HG03196 (cell line): ENCODE measurements around the gene RNF144A.
"Not testable (repeated sequence)": the region's sequence is repeated elsewhere in the genome, so short reads cannot be mapped to it uniquely, and the experiment has no call there.

ENCODE experiments used
- ATAC-seq: cut with Tn5 transposase; IDR thresholded peaks from one replicate; pipeline ENCODE4 v1.9.1; 2021; ENCODE audit not compliant: unreplicated experiment

The RNF144A gene

GRCh38 chr2:6927186-6927585, 10.0 kb downstream of the RNF144A start:
- no peak for ATAC-seq

GRCh38 chr2:6927753-6928152, 10.5 kb downstream of the RNF144A start:
- ATAC-seq, result no peak

- ATAC-seq, result no peak
Observed at GRCh38 chr2:6928452-6928851, 11.2 kb downstream of the RNF144A start.

- ATAC-seq, result no peak
Observed at GRCh38 chr2:6929196-6929819, 12.1 kb downstream of the RNF144A start.

- ATAC-seq, result no peak
Observed at GRCh38 chr2:6930923-6931647, 13.9 kb downstream of the RNF144A start.

GRCh38 chr2:6931753-6932152, 14.5 kb downstream of the RNF144A start:
- no peak for ATAC-seq

GRCh38 chr2:6932206-6932605, 15.0 kb downstream of the RNF144A start:
- ATAC-seq, result no peak

DNA sequence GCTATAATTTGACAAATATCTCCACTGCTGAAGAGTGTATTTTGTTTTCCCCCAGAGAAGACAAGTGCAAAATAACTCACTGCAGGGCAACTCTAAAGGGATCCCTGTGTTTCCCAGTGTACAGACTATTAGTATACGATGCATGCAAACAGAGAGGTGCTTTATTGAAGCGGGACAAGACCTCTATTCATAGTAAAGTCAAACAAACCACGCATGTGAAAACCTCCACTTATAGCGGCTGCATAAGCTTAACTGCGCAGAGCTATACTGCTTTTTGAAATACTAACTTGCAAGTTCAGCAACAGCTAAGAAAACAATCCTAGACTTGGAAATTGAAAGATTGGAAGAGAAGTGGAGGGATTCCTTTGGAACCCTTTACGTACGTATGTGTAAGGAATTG, 15.6 kb downstream of the RNF144A start:
- ATAC-seq, result no peak

DNA sequence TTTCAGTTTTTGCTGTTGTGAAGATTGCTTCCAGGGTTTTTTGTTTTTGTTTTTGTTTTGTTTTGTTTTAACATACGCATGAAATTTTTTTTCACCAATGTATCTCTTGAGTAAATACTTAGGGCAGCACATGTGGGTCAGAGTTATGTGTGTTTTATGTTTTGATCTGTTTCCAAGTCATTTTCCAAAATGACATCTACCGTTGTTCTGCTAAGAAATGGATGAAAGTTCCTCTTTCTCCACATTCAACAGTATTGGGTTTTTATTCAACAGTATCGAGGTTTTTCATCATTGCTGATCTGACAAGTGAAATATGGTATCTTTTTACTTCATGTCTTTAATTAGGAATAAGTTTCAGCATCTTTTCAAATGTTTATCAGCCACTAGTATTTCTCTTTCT, 16.7 kb downstream of the RNF144A start:
- no peak for ATAC-seq

DNA sequence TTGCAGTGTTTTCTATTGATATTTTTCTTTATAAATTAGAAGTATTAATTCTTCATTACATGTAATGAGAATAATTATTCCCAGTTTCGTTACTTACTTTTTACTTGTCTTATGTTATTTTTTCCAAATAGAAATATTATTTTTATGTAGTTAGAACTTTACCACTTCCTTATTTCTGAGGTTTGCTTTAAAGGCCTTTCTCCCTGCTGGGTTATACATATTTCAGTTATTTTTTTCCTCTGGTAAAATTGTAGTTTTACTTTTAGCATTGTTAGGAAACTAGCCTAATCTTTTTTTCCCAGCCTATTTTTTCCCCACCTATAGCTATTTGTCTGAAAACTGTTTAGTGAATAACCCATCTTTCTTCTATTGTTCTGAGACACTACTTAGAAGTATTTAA, 17.1 kb downstream of the RNF144A start:
- no peak for ATAC-seq

- no peak for ATAC-seq
Observed at GRCh38 chr2:6934758-6935651, 17.8 kb downstream of the RNF144A start.

GRCh38 chr2:6935652-6936020, 18.4 kb downstream of the RNF144A start:
- not testable (repeated sequence) for ATAC-seq

GRCh38 chr2:6937157-6937556, 19.9 kb downstream of the RNF144A start:
- ATAC-seq, result no peak

DNA sequence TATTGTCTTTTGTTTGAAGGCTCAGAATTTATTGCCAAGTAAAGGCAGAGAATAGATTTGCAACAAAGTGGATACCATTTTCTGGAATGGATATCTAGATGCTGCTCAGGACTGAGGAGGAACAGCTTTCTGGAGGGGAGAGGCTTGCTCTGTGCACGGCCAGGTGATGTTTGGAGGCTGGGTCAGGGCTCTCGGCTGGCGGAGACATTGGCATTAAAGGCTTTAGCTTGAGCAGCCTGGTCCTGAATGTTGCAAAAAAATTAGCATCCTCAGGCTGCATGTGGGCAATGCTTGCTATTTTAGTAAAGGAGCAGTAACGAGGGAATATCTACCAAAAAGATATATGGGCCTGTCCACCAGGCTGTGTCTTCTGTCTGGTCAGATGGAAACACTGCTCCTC, 20.4 kb downstream of the RNF144A start:
- ATAC-seq, result no peak

DNA sequence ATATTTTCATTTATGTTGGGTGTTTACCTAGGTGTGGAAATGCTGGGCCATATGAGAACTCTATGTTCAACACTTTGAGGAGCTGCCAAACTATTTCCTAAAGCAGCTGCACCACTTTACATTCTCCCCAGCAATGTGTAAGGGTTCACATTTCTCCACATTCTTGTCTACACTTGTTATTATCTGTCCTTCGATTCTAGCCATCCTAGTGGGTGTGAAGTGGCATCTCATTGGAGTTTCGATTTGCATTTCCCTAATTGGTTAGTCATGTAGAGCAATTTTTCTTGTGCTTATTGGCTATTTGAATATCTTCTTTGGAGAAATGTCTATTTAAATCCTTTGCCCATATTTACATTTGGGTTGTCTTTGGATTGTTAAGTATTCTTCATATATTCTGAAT, 21.9 kb downstream of the RNF144A start:
- ATAC-seq, result no peak

DNA sequence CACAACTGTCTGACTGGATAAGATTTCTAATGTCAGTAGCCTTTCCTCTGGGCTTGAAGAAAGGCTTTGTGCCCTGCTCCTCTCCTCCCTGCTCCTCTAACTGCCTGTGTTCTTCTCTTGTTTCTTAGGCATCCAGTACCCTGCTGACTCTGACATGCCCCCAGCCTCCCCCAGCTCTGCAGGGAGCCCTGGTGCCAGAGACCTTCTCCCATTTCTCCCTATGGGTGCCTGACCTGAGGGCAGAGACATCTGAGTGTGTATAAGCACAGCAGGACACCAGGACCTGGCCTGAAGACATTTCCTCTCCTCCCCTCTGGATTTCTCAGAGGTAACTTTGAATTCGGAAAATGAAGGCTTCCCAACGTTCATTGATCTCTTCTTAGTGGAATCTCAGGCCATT, 23.6 kb downstream of the RNF144A start:
- no peak for ATAC-seq

GRCh38 chr2:6941299-6942046, 24.3 kb downstream of the RNF144A start:
- no peak for ATAC-seq

- no peak for ATAC-seq
Observed at GRCh38 chr2:6942848-6943247, 25.6 kb downstream of the RNF144A start.

- ATAC-seq, result no peak
Observed at GRCh38 chr2:6943523-6943922, 26.3 kb downstream of the RNF144A start.

- ATAC-seq, result no peak
Observed at GRCh38 chr2:6943971-6944370, 26.8 kb downstream of the RNF144A start.

GRCh38 chr2:6944555-6944954, 27.3 kb downstream of the RNF144A start:
- ATAC-seq, result no peak
